NCI-H1436 treated with DMSO at 0.1 percent for 48 hours (cell line): ENCODE data around the gene XPO5.
"Not testable (repeated sequence)": the region's sequence is repeated elsewhere in the genome, so short reads cannot be mapped to it uniquely, and the experiment has no call there.

Experiments used
- DNase-seq: peaks from one replicate; lab custom pipeline; 2025; lab: John Stamatoyannopoulos, UW

The XPO5 gene

DNA sequence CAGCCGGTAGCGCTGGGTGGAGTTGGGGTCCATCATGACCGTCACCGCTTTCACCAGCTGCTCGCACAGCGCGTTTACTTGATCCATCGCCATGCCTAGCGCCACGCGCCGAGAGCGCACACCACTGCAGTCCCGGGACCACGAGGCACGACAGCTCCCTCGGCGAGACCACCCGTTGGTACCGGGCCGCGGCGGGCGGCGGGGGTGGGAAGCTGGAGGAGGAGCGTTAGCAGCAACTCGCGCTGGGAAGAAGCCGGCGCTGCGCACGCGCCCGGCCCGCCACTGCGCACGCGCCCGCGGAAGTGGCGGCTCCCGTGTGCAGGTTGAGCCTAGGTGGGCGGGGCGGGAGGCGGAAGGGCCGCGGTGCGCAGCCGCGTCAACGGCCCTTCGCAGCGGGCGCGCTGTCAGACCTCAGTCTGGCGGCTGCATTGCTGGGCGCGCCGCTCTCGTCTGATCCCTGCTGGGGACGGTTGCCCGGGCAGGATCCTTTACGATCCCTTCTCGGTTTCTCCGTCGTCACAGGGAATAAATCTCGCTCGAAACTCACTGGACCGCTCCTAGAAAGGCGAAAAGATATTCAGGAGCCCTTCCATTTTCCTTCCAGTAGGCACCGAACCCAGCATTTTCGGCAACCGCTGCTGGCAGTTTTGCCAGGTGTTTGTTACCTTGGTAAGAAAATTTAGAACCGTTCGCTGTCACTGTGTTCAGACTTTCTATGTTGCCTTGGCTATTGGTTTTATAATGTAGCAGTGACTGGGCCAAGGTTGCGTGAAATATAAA lies at the start of gene XPO5, which contains the start of gene POLH:
TSS of gene XPO5 (minus strand) at position 267 of the 780 bp plus-strand sequence. CDS start at position 93, 174 bp downstream.
TSS of gene POLH (plus strand) at position 414 of the 780 bp plus-strand sequence. CDS start 6,135 bp downstream, outside the sequence.
- DNase-seq: peak; percentile 46

DNA sequence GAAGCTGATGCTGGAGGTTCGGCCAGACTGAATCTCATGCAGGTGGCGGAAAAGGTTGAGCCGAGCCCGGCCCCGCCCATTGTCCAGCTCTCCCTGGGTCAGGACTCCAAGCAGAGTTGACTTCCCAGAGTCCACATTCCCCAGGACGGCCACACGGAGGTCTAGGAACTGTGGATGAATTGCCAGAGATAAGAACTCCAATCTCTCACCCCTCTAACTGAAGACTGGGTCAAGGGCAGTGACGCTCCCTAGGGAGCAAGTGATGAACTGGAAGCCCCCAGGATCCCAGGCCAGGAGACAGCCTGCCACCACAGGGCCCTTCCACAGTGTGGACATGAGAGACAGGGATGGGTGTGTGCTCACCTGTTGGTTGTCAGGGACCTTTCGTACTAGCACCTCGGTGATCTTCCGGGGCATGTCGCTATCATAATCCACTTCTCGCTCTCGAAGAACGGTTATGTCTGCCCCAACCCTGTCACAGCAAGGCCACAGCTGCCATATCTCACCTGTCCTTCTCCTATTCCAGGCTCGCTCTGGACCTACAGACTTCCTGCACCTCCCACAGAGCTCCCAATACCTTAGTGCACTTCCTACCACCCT lies 49.7 kb upstream of the XPO5 start:
- no peak for DNase-seq

DNA sequence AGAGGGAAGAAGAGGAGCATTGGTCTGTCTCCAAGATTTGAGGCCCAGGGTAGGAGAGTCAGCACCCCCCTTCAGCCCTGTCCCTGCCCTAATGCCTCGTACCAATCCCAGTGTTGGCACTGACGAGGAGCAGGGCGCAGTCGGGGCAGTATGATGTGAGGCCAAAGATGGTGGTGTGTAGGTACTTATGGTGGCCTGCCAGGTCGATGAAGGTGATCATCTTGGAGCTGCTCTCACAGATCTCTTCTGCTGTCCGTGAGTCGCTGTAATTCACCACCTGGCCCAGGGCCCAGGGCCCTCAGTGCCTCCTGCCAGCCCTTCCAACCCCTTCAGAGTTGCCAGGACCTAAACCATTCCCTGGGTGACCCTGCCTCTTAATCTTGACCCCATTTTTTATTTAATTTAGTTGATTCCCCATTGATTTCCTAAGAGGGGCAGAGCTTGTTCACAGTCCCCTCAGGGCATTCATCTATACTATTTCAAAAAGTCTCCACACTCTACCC lies 49.0 kb upstream of the XPO5 start:
- no peak for DNase-seq

DNA sequence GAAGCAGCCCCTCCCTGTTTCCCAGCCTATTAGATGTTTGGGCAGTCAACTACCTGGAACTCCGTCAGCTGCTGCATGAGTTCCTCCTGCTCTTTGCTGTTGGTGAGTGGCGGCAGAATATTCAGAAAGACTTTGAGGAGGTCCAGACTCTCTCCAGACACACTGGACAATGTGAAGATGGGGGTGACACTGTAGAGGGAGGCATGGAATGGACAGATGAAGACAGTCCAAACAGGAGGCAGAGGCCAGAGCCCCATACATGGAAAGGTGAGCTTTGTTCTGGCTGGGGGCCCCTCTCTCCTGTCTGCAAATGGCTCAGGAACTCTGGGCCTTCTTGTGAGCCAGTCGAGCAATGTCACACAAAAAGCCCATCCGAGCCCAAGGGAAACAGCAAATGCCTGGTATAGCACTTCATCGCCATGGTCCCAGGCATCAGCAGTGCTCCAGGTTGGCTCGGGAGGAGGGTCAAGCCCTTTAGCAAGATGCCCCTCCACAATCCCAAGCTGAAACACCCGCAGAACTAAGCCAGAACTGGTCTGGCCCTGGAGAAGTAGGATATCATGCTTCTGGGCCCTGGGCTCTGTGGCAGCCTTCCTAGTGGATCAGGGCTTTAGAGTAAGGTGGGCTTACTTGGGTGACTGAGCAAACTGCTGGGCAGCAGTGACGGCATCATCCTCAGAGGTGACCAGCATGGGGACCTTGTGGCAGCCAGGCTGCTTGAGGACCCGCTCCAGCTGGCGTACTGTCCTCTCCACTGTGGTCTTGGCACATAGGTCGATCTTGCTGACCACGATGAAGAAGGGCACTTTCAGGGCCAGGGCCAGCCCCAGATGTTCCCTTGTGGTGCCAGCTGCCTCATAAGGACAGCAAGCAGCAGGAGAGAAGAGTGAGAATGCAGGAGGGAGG lies 48.3 kb upstream of the XPO5 start:
- no peak for DNase-seq

DNA sequence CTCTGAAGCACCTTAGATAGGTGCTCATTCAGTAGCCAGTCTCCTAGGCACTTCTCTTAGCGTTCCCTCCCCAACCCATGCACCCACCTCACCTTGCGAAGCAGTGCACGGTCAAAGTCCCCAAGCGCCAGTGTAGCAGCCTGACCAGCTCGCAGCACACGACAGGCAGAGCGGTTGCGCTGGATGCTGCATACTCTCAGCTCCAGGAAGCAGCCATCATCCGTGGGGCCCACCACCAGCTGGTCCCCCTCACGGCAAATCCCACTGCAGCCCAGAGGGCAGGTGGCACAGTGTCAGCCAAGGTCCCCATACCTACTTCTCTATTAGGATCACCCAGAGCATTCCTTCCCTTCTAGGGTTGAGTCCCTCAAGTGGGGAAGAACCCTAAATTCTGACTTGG lies 46.7 kb upstream of the XPO5 start:
- no peak for DNase-seq

DNA sequence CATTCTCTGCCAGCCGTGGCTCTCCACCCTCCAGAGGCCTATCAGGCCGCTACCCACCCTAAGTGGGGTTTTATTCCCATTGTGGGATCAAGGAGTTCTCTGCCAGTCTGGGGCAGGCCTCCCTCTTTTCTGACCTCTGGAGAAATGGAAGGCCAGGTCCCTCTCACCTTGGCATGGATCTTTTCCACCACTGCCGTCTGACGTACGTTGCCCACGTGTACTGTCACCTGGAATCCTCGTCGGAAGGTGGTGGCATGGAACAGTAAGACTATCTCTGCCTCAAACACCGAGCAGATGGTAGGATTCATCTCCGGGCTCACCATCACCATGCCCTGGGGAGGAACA lies 46.0 kb upstream of the XPO5 start:
- no peak for DNase-seq

DNA sequence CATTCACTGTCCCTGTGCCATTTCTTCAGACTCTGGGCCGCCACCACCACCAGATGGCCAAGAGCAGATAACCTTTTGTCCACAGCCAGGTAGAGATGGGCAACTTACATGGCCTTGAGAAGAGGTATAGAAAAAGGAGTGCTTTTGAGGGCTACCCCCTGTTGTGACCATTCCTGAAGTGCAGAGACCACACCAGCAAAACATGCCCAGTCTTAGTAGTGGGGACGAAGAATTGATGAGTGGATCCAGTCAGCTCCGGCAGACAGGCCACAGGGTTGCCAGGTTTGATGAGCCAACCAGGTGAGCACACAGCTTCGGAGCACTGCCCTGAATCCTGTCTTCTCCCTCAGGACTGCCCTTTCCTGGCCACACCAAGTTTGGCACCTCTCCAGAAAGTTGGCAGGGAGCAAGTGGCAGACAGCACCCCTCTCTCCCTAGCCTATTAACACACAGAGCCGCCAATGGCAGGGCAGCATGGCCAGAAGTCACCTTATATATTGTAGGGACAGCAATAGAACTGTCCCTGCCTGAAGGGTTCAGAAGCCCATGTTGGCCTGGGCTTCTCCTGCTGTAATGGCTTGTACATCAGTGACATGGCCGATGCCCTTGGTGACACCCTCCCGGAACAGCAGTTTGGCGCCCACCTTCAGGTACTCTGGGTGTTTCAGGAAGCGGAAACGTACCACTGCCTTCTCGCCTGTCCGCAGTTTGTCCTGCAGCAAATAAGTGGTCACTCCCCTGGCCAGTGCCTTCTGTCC lies 45.4 kb upstream of the XPO5 start:
- no peak for DNase-seq

DNA sequence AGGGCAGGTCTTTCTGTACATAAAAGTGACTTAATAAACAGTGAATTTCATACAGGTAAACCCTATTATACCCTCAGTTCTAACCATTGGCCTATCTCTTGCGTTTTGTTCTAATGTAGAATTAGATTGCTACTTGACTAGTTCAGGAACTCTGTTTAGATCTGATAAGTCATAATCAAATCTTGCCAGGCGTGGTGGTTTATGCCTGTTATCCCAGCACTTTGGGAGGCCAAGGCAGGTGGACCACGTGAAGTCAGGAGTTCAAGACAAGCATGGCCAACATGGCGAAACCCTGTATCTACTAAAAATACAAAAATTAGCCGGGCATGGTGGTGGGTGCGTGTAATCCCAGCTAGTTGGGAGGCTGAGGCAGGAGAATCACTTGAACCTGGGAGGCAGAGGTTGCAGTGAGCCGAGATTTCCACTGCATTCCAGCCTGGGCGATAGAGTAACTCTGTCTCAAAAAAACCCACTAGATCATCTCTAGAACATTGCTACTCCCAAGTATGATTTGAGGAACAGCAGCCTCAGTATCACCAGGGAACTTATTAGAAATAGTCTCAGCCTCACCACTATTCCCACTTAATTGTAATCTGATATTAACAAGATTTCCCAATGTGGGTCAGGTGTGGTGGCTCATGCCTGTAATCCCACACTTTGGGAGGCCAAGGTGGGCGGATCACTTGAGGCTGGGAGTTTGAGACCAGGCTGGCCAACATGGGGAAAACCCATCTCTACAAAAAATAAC lies 41.1 kb upstream of the XPO5 start:
- DNase-seq: no peak

DNA sequence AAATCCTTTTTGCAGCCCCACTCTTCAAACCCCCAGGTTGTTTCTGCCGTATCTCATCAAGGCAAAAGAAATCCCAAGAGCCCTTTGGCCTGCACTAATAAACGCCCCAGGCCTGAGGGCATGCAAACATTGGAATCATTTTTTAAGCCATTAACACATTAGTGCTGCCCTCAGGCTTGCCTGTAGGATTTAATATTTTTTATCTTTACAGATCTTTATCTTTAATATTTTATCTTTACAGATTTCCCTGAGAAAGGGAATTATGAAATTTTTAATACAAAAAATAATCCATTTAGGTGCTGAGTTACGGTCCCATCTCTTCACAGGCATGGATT lies 38.5 kb upstream of the XPO5 start:
- DNase-seq: no peak

DNA sequence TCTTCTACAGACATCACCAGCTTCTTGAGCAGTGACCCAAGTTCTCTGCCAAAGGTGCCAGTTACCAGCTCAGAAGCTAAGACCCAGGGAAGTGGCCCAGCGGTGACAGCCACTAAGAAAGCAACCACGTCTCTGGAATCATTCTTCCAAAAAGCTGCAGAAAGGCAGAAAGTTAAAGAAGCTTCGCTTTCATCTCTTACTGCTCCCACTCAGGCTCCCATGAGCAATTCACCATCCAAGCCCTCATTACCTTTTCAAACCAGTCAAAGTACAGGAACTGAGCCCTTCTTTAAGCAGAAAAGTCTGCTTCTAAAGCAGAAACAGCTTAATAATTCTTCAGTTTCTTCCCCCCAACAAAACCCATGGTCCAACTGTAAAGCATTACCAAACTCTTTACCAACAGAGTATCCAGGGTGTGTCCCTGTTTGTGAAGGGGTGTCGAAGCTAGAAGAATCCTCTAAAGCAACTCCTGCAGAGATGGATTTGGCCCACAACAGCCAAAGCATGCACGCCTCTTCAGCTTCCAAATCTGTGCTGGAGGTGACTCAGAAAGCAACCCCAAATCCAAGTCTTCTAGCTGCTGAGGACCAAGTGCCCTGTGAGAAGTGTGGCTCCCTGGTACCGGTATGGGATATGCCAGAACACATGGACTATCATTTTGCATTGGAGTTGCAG lies 38.0 kb upstream of the XPO5 start:
- no peak for DNase-seq

DNA sequence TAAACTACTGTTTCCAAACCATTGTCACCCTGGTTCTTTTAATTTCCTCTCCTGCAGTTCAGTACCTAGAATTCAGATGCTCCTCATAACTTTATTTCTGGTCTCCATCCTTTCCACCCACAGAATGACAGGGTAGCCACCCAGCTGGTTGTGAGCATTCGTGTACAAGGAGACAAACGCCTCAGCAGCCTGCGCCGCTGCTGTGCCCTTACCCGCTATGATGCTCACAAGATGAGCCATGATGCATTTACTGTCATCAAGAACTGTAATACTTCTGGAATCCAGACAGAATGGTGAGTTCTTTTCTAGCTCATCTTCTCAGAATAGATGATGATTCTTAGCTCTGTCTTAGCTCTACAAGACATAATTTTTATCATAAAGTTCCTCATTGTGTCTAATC lies 34.6 kb upstream of the XPO5 start:
- no peak for DNase-seq

DNA sequence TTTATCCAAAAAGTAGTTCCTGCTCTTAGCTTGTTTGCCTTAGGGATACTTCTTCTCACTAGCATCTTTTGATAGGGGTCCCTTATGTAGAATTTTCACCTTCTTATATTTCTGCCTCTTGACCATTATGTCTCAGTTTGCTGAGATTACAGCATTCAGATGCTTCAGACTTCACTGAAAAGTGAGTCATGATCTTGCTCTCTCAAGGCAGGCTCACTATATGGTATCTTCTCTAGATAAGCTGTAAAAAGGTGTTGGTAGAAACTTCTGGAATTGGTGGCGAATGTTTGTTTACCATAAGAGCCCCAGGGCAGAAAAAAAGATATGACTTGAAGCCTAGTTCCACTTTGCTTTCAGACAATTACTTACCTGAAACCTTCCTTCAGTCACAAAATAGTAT lies 33.6 kb upstream of the XPO5 start:
- DNase-seq: no peak

DNA sequence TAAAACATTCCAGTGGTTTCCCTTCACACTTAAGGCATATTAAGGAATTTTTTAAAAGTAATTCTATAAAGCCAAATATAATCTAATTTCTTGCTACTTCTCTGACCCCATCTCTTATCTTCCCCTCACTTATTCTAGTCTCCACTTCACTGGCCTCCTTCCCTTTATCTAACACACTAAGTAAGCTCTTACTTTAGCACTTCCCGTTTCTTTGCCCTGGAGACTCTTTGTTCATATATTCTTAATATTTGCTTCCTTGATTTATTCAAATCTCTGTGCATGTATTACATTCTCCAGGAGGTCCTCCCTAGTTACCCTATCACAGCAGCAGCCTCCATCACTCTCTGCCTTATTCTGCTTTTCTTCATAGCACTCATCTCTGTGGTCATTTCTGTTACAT lies 33.0 kb upstream of the XPO5 start:
- DNase-seq: no peak

DNA sequence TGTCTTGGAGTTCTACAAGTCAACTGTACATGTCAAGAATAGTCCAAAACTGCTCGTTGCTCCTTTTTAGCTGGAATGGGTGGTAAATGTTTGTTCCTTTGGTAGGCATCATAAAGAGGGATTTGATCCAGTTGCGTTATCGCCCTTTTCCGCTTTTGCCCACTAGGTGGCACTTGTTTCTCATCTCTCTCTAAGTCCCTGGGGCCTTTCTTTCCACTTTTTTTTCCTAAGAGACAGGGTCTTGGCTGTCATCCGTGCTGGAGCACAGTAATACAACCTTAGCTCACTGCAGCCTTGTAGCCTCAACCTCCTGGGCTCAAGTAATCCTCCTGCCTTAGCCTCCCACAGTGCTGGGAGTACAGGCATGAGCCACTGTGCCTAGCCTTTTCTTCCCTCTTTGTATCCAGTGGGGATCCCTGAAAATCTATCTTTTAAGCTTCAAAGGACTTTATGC lies 32.5 kb upstream of the XPO5 start:
- DNase-seq: peak; percentile 14

DNA sequence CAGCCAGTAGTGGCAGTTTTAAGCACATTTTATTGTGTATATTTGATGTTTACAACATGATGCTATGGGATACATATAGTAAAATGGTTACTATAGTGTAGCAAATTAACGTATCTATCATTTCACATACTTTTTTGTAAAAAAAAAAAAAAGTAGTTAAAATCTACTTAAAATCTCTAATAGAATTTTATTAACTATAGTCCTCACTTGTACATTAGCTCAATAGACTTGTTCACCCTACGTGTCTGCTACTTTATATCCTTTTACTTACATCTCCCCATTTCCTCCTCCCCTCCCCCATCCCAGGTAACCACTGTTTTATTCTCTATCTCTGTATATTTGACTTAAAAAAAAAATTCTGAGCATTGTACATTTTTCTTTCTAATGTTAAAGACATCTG lies 30.2 kb upstream of the XPO5 start:
- DNase-seq: no peak

DNA sequence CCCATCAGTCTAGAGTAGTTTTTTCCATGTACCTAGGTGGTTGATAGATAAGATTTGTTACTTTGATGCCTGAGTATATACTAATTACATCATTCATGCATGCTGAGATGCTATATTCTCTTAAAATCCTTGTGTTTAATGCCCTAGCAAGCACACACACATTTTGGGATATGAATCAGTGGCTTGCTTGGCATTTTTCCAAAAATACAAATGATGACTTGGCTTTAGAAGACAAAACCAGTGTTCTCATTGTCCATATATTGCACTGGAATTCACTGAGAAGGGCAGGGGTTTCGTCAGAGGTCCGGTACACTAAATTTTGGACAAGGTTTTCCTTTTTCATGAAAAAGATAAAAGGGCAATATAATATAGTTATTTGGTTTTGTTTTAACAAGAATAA lies 28.3 kb upstream of the XPO5 start:
- no peak for DNase-seq

DNA sequence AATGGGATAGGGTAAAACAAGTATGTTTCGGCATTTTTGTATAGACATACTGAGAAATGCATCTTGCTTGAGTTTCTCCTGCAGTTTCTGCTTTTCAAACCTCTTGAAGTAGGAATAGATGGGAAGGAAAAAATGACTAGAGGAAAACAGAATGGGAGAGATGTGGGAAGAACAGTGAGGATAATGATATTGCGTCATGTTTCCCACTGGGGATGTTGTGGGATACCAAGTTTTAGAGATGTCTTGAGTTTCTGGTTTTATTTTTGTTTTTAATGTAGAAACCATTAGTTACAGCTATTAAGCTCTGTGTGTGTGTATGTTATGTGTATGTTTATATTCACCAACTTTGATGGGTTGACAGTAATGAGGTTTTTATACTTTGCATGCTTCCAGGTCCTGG lies 24.8 kb upstream of the XPO5 start:
- DNase-seq: no peak

DNA sequence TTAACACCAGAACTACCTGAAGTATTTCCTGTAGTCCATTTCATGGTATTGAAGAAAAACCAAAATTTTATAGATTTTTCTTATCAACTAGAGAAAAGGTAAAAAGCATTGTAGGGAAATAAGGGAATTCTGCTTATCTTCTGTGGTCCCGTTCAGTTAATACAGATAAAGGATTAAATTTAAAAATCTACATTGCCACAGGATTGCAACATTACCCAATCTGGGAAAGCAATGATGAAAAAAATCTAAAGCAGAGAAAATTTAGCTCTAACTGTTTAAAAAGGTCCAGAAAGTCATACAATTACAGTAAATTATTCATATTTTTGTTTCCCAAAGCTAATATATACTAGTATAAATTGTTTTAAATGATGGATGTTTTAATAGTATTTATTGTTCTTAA lies 18.1 kb upstream of the XPO5 start:
- no peak for DNase-seq

DNA sequence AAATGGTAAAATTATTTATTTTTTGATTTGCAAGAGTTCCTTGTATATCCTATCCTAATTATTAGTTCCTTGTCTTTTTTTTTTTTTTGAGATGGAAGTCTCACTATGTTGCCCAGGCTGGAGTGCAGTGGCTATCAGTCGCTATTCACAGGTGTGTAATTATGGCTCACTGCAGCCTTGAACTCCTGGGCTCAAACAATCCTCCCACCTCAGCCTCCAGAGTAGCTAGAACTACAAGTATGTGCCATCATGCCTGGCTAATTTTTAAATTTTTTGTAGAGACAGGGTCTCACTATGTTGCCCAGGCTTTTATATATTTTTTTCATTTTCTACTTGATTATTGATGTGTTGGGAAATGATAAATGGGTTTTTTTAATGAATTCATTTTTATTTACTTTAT lies 13.7 kb upstream of the XPO5 start:
- not testable (repeated sequence) for DNase-seq

DNA sequence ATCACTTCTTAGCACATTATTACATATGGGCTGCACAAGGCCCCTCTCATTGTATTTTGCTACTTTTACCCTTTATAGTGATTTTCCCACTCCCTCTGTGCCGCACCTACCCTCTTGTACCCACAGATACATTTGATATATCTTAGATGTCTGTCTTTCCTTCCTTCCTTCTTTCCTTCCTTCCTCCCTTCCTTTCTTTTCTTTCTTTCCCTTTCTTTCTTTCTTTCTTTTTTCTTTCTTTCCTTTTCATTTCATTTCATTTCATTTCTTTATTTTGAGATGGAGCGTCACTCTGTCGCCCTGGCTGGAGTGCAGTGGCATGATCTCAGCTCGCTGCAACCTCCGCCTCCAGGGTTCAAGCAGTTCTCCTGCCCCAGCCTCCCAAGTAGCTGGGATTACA lies 12.4 kb upstream of the XPO5 start:
- no peak for DNase-seq
